Heart right ventricle (tissue), 16 donors: Measurements from ENCODE around the gene SRD5A3. TPM values are rescaled to one million over a fixed set of nuclear protein-coding genes. Genes with fewer than 3 reads are reported as not detected.

ENCODE experiments used
- ATAC-seq, 8 donors: fragments of 200-7000 bp; cut with Tn5 transposase; one replicate each; pipeline ENCODE4 v1.9.1; 2020; ENCODE audit warnings: mild to moderate bottlenecking in 8 of 8, moderate library complexity in 8 of 8, moderate number of reproducible peaks in 1 of 8
- DNase-seq, 2 donors: peaks; one replicate each; pipeline ENCODE4 v3.0.0-alpha.2; 2020
- H3K27ac ChIP-seq, 10 donors: fragments of 200-600 bp; sonication (generic) in 2 of 10; one replicate each; pipeline versions ENCODE4 v1.5.0 to v1.8.0; 2020 to 2022; ENCODE audit warnings: mild to moderate bottlenecking in 3 of 10
- H3K27me3 ChIP-seq, 7 donors: fragments of 200-600 bp; one replicate each; pipeline ENCODE4 v1.8.0; 2021 to 2022; ENCODE audit warnings: mild to moderate bottlenecking in 2 of 7
- H3K36me3 ChIP-seq, 9 donors: fragments of 200-600 bp; sonication (generic) in 1 of 9; one replicate each; pipeline versions ENCODE4 v1.5.0 to v1.8.0; 2020 to 2022; ENCODE audit warnings: mild to moderate bottlenecking in 2 of 9
- H3K4me1 ChIP-seq, 9 donors: fragments of 200-600 bp; sonication (generic) in 1 of 9; one replicate each; pipeline versions ENCODE4 v1.5.0 to v1.8.0; 2020 to 2022; ENCODE audit warnings: mild to moderate bottlenecking in 4 of 9
- H3K4me3 ChIP-seq, 10 donors: fragments of 200-600 bp; sonication (generic) in 2 of 10; one replicate each; pipeline versions ENCODE4 v1.5.0 to v1.8.0; 2020 to 2022; ENCODE audit warnings: mild to moderate bottlenecking in 7 of 10, moderate library complexity in 2 of 10
- H3K9me3 ChIP-seq, 11 donors: fragments of 200-600 bp in 10 of 11; sonication (generic) in 2 of 11; one replicate each; pipeline versions ENCODE4 v1.5.0 to v1.8.0; 2013 to 2022; ENCODE audit warnings: mild to moderate bottlenecking in 2 of 11, control low read depth in 1 of 11, moderate library complexity in 1 of 11
- WGBS, 2 donors: extraction: QIAGEN DNeasy Blood & Tissue Kit; methylation state at CpG; one replicate each; pipeline ENCODE4 v1.1.7; 2013; ENCODE audit warnings: inconsistent platforms in 1 of 2; 5-methylcytosine and 5-hydroxymethylcytosine counted together
- intact Hi-C, 10 donors: fragments of 100-400 bp; cut with DNase I; formaldehyde crosslinking; loops; one replicate each; pipeline versions ENCODE4 v1.11.1 to v1.14.2; 2022
- polyA plus RNA-seq, 2 donors: library from polyadenylated mRNA; stranded (reverse); fragments of 200-250 nt; gene quantifications; one replicate each; pipeline ENCODE4 v1.2.3, GENCODE V29; 2013
- total RNA-seq, 10 donors: library from RNA; stranded (reverse); fragmentation: NEBNext Ultra II Directional in 3 of 10; extraction: Animal tissue kit (Norgen Biotek cat#: 25700) in 3 of 10; gene quantifications; one replicate each; pipeline versions ENCODE4 v1.2.1 to v1.2.4, GENCODE V29; 2021 to 2023
- TF ChIP-seq, protein P1 (sequence below), 9 donors: fragments of 200-600 bp; sonication (generic) in 2 of 9; IDR thresholded peaks; one replicate each; pipeline versions ENCODE4 v1.5.0 to v1.8.0; 2021 to 2022; ENCODE audit warnings: antibody characterized with exemption in 9 of 9, mild to moderate bottlenecking in 5 of 9, moderate library complexity in 1 of 9
- donor health status: Arrhythmogenic right ventricular cardiomyopathy.
- donor health status: ischemic (EF 13 %, LVEDD 7.1; RV severe dilation, severe dysfunction).
- donor health status: healthy with polysubstance abuse.
- donor health status: DM: no; HTN: yes; CAD: no.
- donor health status: DM: no; HTN: no; CAD: no.
- donor health status: ischemic (EF 25% LVEDD 6.9; RV normal size, moderate dysfunction).
- donor health status: ischemic (EF 25% LVEDD 5.7; RV mildly dilated, moderate dysfunction).
- donor health status: healthy.
- donor health status: DM: yes; HTN: yes; CAD: no.
- donor health status: Ischemic cardiomyopathy.
- donor health status: ischemic (EF 35%, LVEDD 5.7; RV mildly dilated, moderate dysfunction).
- donor health status: nonischemic (EF 11% LVEDD 7.7; RV severe dilation, severe dysfunction).
- donor health status: DM: yes; HTN: yes; CAD: no.
- donor health status: PGD.
- donor health status: ischemic (EF 29% LVEDD 5.4; RV normal size, mild dysfunction).
- donor health status: nonischemic (EF 23%, LVEDD 6.1; RV moderate dilation, normal function).

SRD5A3 gene
- total and polyA plus RNA-seq, 12 donors: 4.4 to 14.6 (median 7.7) TPM

DNA sequence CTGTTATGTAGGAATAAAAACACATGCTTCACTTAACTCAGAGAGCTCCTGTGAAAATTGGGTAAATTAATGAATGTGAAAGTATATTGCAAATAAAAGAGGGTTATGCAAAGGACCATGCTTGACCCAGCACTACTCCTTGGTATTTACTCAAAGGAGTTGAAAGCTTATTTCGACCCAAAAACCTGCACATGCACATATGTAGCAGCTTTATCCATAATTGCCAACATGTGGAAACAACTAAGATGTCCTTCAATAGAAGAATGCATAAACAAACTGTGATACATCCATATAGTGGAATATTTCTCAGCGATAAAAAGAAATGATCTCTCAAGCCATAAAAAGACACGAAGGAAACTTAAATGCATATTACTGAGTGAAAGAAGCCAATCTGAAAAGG lies 41.7 kb upstream of the SRD5A3 start:
- H3K9me3 ChIP-seq: peaks cover 0 to 18% (median 0%) of the 10 kb centered on the region in 11 donors
- intact Hi-C loops: loop anchor here in 1 of 10 donors (2.0 kb wide), 1 partner anchor 122 kb away; no protein-coding TSS in a partner anchor
- ATAC-seq (no peak), DNase-seq (no peak)
- peak overlapping the region in 3 of 10 donors; percentile 4 to 56 (median 12) for H3K27ac ChIP-seq
- H3K36me3 ChIP-seq: no peaks in the 10 kb centered on the region
- no peaks in the 10 kb centered on the region for H3K27me3 ChIP-seq
- no peak overlapping the region for H3K4me3 ChIP-seq
- H3K4me1 ChIP-seq: peaks cover 0 to 11% (median 4%) of the 10 kb centered on the region in 9 donors
- 89 to 92% methylated on average over 3 of the region's 3 CpGs for WGBS, 2 donors
- TF ChIP-seq, protein P1, sequence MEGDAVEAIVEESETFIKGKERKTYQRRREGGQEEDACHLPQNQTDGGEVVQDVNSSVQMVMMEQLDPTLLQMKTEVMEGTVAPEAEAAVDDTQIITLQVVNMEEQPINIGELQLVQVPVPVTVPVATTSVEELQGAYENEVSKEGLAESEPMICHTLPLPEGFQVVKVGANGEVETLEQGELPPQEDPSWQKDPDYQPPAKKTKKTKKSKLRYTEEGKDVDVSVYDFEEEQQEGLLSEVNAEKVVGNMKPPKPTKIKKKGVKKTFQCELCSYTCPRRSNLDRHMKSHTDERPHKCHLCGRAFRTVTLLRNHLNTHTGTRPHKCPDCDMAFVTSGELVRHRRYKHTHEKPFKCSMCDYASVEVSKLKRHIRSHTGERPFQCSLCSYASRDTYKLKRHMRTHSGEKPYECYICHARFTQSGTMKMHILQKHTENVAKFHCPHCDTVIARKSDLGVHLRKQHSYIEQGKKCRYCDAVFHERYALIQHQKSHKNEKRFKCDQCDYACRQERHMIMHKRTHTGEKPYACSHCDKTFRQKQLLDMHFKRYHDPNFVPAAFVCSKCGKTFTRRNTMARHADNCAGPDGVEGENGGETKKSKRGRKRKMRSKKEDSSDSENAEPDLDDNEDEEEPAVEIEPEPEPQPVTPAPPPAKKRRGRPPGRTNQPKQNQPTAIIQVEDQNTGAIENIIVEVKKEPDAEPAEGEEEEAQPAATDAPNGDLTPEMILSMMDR (IDR thresholded peaks at IDR 0.05): no peak

GRCh38 chr4:55308071-55308470 lies 38.0 kb upstream of the SRD5A3 start:
- no peaks in the 10 kb centered on the region for H3K27me3 ChIP-seq
- TF ChIP-seq, protein P1 (IDR thresholded peaks at IDR 0.05): no peak
- H3K36me3 ChIP-seq: no peaks in the 10 kb centered on the region
- ATAC-seq: no peak
- intact Hi-C loops: no loop called here
- WGBS, 2 donors: 84 to 89% methylated on average over 2 of the region's 2 CpGs
- no peak overlapping the region for H3K27ac ChIP-seq
- no peak overlapping the region for H3K4me3 ChIP-seq
- no peak for DNase-seq
- H3K9me3 ChIP-seq: peaks cover 0 to under 1% (median 0%) of the 10 kb centered on the region in 11 donors
- H3K4me1 ChIP-seq: peaks cover 0 to 15% (median 7%) of the 10 kb centered on the region in 9 donors

DNA sequence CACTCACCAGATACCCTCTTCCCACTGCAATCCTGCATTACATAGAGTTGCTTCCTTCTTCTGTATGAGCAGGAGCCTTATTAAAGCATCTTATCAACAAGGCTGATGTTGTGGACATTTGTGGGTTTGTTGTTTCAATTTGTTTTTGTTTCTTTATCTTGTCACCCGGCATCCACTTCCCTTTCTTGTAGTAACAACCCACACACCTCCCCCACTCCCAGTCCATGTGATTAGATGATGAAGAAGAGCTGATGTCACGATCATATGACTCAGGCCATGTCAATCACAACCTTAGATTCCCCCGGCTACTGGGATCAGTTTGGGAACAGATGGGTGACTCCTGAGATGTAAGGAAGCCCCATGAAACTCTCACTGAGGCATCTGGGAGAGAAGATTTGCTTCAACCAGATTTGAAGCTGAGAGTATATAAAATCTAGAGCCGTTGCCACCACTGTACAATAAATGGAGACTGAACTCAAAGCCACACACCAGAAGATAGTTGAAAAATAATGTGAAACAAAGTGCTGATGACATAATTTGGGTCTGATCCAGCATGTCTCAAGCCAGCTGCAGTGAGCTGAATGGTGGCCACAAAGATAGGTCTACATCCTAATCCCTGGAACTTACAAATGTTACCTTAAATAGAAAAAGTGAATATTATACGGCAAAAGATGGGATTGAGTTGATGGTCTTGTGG lies 34.1 kb upstream of the SRD5A3 start:
- DNase-seq (no peak), ATAC-seq (peak in 7 of 8 donors; percentile 46 to 80 (median 60))
- intact Hi-C loops: loop anchor here in 4 of 10 donors (5.0 to 10.0 kb wide), 3 partner anchors 125 to 187 kb away; partner anchors contain the start of gene KDR (in 1 of the 4)
- Histone ChIP-seq H3K27ac (peak overlapping the region in 5 of 10 donors; percentile 4 to 38 (median 12)), H3K4me3 (no peak overlapping the region), H3K27me3 (no peaks in the 10 kb centered on the region), H3K36me3 (no peaks in the 10 kb centered on the region), H3K9me3 (no peaks in the 10 kb centered on the region), H3K4me1 (peaks cover 0 to 13% (median 0%) of the 10 kb centered on the region in 9 donors)
- WGBS, 2 donors: 60 to 68% methylated on average over 5 of the region's 5 CpGs
- TF ChIP-seq, protein P1 (IDR thresholded peaks at IDR 0.05): no peak

GRCh38 chr4:55312489-55313101 lies 33.4 kb upstream of the SRD5A3 start:
- TF ChIP-seq, protein P1 (IDR thresholded peaks at IDR 0.05): peak; percentile 23 to 80 (median 67)
- Histone ChIP-seq H3K27me3 (no peaks in the 10 kb centered on the region), H3K27ac (peak overlapping the region in 5 of 10 donors; percentile 4 to 38 (median 12)), H3K4me1 (peaks cover 0 to 13% (median 0%) of the 10 kb centered on the region in 9 donors), H3K9me3 (no peaks in the 10 kb centered on the region), H3K4me3 (no peak overlapping the region), H3K36me3 (no peaks in the 10 kb centered on the region)
- 98 to 100% methylated on average over 1 of the region's 1 CpG for WGBS, 2 donors
- ATAC-seq (peak; percentile 22 to 89 (median 84)), DNase-seq (peak in 1 of 2 donors; percentile 59)
- intact Hi-C loops: loop anchor here in 4 of 10 donors (5.0 to 10.0 kb wide), 3 partner anchors 125 to 188 kb away; partner anchors contain the start of gene KDR (in 1 of the 4)
